Astrocyte of the cerebellum (primary cell): ENCODE results near the gene WDR18.

Source experiments
- DNase-seq: peaks from one replicate; pipeline ENCODE4 v3.0.0-alpha.2; 2011; ENCODE audit warnings: low read depth
- H3K4me3 ChIP-seq: 2 replicates; pipeline ENCODE4 v1.5.1; 2011; ENCODE audit warnings: mild to moderate bottlenecking, low read depth, low read length, moderate library complexity
- in situ Hi-C: cut with HindIII; loops from 2 replicates; pipeline ENCODE4 v1.10.0; 2017; ENCODE audit warnings: low sequenced_read_pairs
- TF ChIP-seq, protein P1 (sequence below): IDR thresholded peaks from 2 replicates; pipeline ENCODE4 v1.5.1; 2012; ENCODE audit warnings: low read length, low read depth, moderate library complexity, mild to moderate bottlenecking; ENCODE audit errors: missing control alignments

Gene WDR18

GRCh38 chr19:1041272-1041834 lies 57.2 kb downstream of the WDR18 start:
- DNase-seq = no peak
- in situ Hi-C loops = no loop called here
- peak overlapping the region; percentile 50 for H3K4me3 ChIP-seq
- TF ChIP-seq, protein P1, sequence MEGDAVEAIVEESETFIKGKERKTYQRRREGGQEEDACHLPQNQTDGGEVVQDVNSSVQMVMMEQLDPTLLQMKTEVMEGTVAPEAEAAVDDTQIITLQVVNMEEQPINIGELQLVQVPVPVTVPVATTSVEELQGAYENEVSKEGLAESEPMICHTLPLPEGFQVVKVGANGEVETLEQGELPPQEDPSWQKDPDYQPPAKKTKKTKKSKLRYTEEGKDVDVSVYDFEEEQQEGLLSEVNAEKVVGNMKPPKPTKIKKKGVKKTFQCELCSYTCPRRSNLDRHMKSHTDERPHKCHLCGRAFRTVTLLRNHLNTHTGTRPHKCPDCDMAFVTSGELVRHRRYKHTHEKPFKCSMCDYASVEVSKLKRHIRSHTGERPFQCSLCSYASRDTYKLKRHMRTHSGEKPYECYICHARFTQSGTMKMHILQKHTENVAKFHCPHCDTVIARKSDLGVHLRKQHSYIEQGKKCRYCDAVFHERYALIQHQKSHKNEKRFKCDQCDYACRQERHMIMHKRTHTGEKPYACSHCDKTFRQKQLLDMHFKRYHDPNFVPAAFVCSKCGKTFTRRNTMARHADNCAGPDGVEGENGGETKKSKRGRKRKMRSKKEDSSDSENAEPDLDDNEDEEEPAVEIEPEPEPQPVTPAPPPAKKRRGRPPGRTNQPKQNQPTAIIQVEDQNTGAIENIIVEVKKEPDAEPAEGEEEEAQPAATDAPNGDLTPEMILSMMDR = no peak

- TF ChIP-seq, protein P1 = no peak
- in situ Hi-C loops = no loop called here
- no peak for DNase-seq
- no peak overlapping the region for H3K4me3 ChIP-seq
Observed at GRCh38 chr19:1041835-1042685, 57.9 kb downstream of the WDR18 start.

GRCh38 chr19:1042689-1043511 lies 58.8 kb downstream of the WDR18 start:
- no peak for DNase-seq
- TF ChIP-seq, protein P1 = no peak
- in situ Hi-C loops = no loop called here
- H3K4me3 ChIP-seq = no peak overlapping the region
